Measurements from ENCODE around the gene SHFL. TPM values are rescaled to one million over a fixed set of nuclear protein-coding genes. Genes with fewer than 3 reads are reported as not detected.
A peak's percentile ranks its signal among the peaks of the same experiment; 100 is the strongest.

The SHFL gene
- total RNA-seq = 2.2 and 3.0 TPM in 2 replicates
- long read RNA-seq, partial matches to known transcripts = 0 of 1 reads
- long read RNA-seq, other reads (novel, unspliced or antisense) = 0 of 1 reads

DNA sequence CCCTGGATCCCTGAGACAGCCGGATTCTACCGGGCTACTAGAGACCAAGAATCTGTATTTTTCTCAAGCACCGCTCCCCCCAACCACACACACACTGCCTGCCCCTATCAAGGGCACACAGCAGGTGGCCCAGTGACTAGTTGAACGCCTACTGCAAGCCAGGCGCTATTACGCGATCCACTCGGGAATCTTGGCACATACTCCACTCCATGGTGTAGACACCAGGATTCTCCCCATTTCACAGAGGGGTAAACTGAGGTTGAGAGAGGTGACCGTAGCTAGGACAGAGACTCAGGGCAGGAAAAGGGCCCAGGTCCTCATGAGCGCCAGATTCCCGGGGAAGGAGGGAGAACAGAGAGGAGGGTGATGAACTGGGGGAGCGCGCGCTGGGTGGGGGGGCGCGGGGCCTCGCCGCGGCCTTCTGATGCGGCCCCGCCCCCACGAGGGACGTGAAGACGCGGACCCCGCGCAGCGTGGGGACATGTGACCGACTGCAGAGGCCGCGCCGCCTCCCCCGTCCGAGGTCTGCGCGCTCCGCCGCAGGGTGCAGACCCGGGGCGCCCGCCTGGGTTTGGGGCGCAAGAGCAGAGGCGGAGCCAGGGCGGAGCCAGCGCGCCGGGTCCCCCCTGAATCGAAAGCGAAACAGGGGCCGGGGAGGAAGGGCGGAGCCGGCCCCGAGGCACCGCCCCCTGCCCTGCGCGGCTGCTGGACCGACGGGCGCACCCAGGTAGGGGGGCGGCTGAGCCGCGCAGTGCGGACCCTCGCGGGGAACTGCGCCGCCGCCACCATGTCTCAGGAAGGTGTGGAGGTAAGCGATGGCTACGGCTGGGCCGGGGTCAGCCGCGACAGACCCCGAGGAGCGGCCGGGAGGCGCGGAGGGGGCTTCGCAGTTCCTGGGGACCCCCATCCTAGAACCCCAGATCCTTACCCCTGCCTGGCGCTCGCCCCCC lies at the start of gene SHFL:
Gene SHFL (plus strand): TSS at position 677 of the 950 bp plus-strand sequence. CDS start 111 bp downstream, at position 788.
- TF ChIP-seq, protein P1, sequence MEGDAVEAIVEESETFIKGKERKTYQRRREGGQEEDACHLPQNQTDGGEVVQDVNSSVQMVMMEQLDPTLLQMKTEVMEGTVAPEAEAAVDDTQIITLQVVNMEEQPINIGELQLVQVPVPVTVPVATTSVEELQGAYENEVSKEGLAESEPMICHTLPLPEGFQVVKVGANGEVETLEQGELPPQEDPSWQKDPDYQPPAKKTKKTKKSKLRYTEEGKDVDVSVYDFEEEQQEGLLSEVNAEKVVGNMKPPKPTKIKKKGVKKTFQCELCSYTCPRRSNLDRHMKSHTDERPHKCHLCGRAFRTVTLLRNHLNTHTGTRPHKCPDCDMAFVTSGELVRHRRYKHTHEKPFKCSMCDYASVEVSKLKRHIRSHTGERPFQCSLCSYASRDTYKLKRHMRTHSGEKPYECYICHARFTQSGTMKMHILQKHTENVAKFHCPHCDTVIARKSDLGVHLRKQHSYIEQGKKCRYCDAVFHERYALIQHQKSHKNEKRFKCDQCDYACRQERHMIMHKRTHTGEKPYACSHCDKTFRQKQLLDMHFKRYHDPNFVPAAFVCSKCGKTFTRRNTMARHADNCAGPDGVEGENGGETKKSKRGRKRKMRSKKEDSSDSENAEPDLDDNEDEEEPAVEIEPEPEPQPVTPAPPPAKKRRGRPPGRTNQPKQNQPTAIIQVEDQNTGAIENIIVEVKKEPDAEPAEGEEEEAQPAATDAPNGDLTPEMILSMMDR (IDR thresholded peaks at IDR 0.05; ENCODE audit: unreplicated experiment) = no peak
- Mint-ChIP-seq H3K4me1 (ENCODE audit: low read depth) (peaks cover 1% of the 10 kb centered on the region), H3K9me3 (ENCODE audit: low read depth) (no peaks in the 10 kb centered on the region), H3K27ac (peak within 1 kb of the TSS; percentile 84), H3K4me3 (ENCODE audit: low read depth) (peak within 1 kb of the TSS; percentile 79), H3K27me3 (peaks cover 33% of the 10 kb centered on the region), H3K36me3 (ENCODE audit: insufficient read depth) (no peaks in the 10 kb centered on the region)
- peak; percentile 35 for DNase-seq (ENCODE audit: low spot score, unreplicated experiment)

DNA sequence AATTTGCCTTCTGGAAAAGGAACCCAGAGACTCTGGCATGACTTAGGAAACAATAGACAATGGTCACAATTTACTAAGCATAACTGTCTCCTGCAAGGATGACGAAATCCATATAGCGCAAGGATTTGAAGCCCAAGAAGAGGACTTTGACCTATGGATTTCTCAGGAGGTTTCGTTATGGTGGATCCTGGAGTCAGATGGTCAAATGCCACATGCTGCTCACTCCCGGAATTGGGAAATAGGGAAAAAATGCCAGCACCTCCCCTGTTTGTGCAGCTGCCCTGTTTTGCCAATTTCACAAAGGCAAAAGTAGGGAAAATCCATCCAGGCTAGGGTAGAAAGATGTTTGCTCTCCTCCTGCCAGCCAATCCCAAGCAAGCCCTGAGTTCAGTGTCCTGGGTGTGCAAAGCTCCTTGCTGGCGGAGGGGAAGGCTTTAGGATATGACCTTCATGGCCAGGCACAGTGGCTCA lies 49.5 kb upstream of the SHFL start:
- TF ChIP-seq, protein P1 (IDR thresholded peaks at IDR 0.05; ENCODE audit: unreplicated experiment) = no peak
- Mint-ChIP-seq H3K9me3 (ENCODE audit: low read depth) (peaks cover 2% of the 10 kb centered on the region), H3K27me3 (peaks cover 61% of the 10 kb centered on the region), H3K27ac (no peak overlapping the region), H3K4me1 (ENCODE audit: low read depth) (peaks cover 10% of the 10 kb centered on the region), H3K36me3 (ENCODE audit: insufficient read depth) (no peaks in the 10 kb centered on the region), H3K4me3 (ENCODE audit: low read depth) (no peak overlapping the region)
- DNase-seq (ENCODE audit: low spot score, unreplicated experiment) = no peak

- no peaks in the 10 kb centered on the region for H3K36me3 Mint-ChIP-seq (ENCODE audit: insufficient read depth)
- H3K27ac Mint-ChIP-seq = no peak overlapping the region
- no peak for DNase-seq (ENCODE audit: low spot score, unreplicated experiment)
- H3K4me3 Mint-ChIP-seq (ENCODE audit: low read depth) = no peak overlapping the region
- H3K9me3 Mint-ChIP-seq (ENCODE audit: low read depth) = no peaks in the 10 kb centered on the region
- H3K27me3 Mint-ChIP-seq = peaks cover 64% of the 10 kb centered on the region
- TF ChIP-seq, protein P1 (IDR thresholded peaks at IDR 0.05; ENCODE audit: unreplicated experiment) = no peak
- H3K4me1 Mint-ChIP-seq (ENCODE audit: low read depth) = peaks cover 10% of the 10 kb centered on the region
Observed at GRCh38 chr19:10037367-10037766, 48.8 kb upstream of the SHFL start.

DNA sequence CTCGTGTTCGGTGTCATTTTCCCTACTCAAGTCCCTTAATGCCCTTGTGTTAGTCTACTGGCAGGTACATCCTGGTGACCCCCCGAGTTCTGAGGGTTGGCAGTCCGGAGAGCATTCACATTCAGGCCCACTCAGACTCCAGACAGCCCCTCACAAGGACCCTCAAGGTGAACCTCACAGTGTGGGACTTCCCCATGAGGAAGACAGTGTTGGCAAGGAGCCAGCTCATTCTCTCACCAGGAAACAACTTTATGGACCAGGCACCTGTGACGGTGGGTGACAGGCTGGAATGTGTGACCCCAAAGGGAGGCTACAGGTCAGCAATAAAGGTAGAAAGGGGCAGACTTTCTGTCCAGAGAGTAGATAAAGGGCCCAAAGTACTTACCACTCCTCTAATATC lies 48.3 kb upstream of the SHFL start:
- TF ChIP-seq, protein P1 (IDR thresholded peaks at IDR 0.05; ENCODE audit: unreplicated experiment) = no peak
- H3K9me3 Mint-ChIP-seq (ENCODE audit: low read depth) = no peaks in the 10 kb centered on the region
- peaks cover 8% of the 10 kb centered on the region for H3K4me1 Mint-ChIP-seq (ENCODE audit: low read depth)
- H3K27ac Mint-ChIP-seq = no peak overlapping the region
- no peak overlapping the region for H3K4me3 Mint-ChIP-seq (ENCODE audit: low read depth)
- H3K36me3 Mint-ChIP-seq (ENCODE audit: insufficient read depth) = no peaks in the 10 kb centered on the region
- peaks cover 64% of the 10 kb centered on the region for H3K27me3 Mint-ChIP-seq
- no peak for DNase-seq (ENCODE audit: low spot score, unreplicated experiment)

GRCh38 chr19:10043286-10043927 lies 42.7 kb upstream of the SHFL start:
- Mint-ChIP-seq H3K36me3 (ENCODE audit: insufficient read depth) (no peaks in the 10 kb centered on the region), H3K27me3 (peaks cover 75% of the 10 kb centered on the region), H3K4me1 (ENCODE audit: low read depth) (no peaks in the 10 kb centered on the region), H3K9me3 (ENCODE audit: low read depth) (no peaks in the 10 kb centered on the region), H3K4me3 (ENCODE audit: low read depth) (no peak overlapping the region), H3K27ac (no peak overlapping the region)
- DNase-seq (ENCODE audit: low spot score, unreplicated experiment) = no peak
- TF ChIP-seq, protein P1 (IDR thresholded peaks at IDR 0.05; ENCODE audit: unreplicated experiment) = no peak
